Measurements from ENCODE around the gene C1orf226. TPM values are rescaled to one million over a fixed set of nuclear protein-coding genes. Genes with fewer than 3 reads are reported as not detected.

Gene C1orf226
- total RNA-seq, 1 experiment from 2014 or later: 7.7 TPM

GRCh38 chr1:162342452-162342983, 39.0 kb upstream of the C1orf226 start:
- RAD21 ChIA-PET (ENCODE audit: low non-redundant PET in 1 of 2, low total read pairs in 2 of 2, uncharacterized antibody in 2 of 2, unreplicated experiment in 2 of 2): no interaction called here
- Histone ChIP-seq H3K4me3 (replicated peaks in 1 of 2; ENCODE audit: low read depth in 1 of 2, low read length in 2 of 2) (no peak overlapping the region), H3K4me2 (ENCODE audit: low read length) (no peak overlapping the region), H3K9me2 (ENCODE audit: insufficient read depth) (no peaks in the 10 kb centered on the region), H3K4me1 (ENCODE audit: control insufficient read depth in 1 of 2, insufficient read depth in 2 of 2, low read length in 2 of 2) (peaks cover 0 to 5% of the 10 kb centered on the region in 2 experiments; a peak in 3 of 4 replicates), H3K9me3 (ENCODE audit: control insufficient read depth in 1 of 2, insufficient read depth in 1 of 2, low read depth in 1 of 2, low read length in 2 of 2) (no peaks in the 10 kb centered on the region), H3K27ac (ENCODE audit: low read depth, low read length) (no peak overlapping the region), H2AFZ (ENCODE audit: low read depth, low read length, poor library complexity, severe bottlenecking) (no peak overlapping the region), H3K9ac (ENCODE audit: low read length) (no peak overlapping the region), H3K79me2 (ENCODE audit: insufficient read depth, low read length) (no peaks in the 10 kb centered on the region), H3K27me3 (ENCODE audit: insufficient read depth, low read length) (no peaks in the 10 kb centered on the region), H4K20me1 (ENCODE audit: insufficient read depth) (no peaks in the 10 kb centered on the region), H3K36me3 (ENCODE audit: control insufficient read depth in 1 of 2, insufficient read depth in 2 of 2, low read length in 2 of 2) (no peaks in the 10 kb centered on the region)
- CTCF ChIA-PET: no interaction called here
- POLR2A ChIA-PET: interaction anchor here (0.6 kb wide), 1 partner anchor 248 kb away, joined by 4 read pairs; no protein-coding TSS in a partner anchor
- no TSS peak for BruUV-seq (replicated peaks)
- TF ChIP-seq EGR1 (IDR thresholded peaks at IDR 0.05; ENCODE audit: low read depth): no peak
- TF ChIP-seq SRF (IDR thresholded peaks at IDR 0.05; ENCODE audit: low read depth): no peak
- TF ChIP-seq EZH2 (IDR thresholded peaks at IDR 0.05): no peak
- TF ChIP-seq ZFX (IDR thresholded peaks at IDR 0.05): no peak
- TF ChIP-seq SP1 (IDR thresholded peaks at IDR 0.05; ENCODE audit: low read depth): no peak
- no peak for TF ChIP-seq REST (IDR thresholded peaks at IDR 0.05; ENCODE audit: low read depth)
- no peak for TF ChIP-seq RAD21 (IDR thresholded peaks at IDR 0.05; ENCODE audit: low read depth)
- TF ChIP-seq MAX (IDR thresholded peaks at IDR 0.05): no peak
- no peak for TF ChIP-seq FOSL1 (IDR thresholded peaks at IDR 0.05; ENCODE audit: low read depth)
- no peak for ATAC-seq
- intact Hi-C loops (cut with micrococcal nuclease): no loop called here
- no peak for DNase-seq (ENCODE audit: low read depth, low spot score)

Data from HCT116 (cell line).